Dermis microvascular lymphatic vessel endothelial cell (primary cell): ENCODE data around the gene OR5AU1. TPM values are rescaled to one million over a fixed set of nuclear protein-coding genes. Genes with fewer than 3 reads are reported as not detected.

ENCODE experiments used
- DNase-seq, 2 donors: peaks; one replicate each; pipeline versions ENCODE4 v3.0.0 to v3.0.0-alpha.2; 2010; ENCODE audit warnings: low read depth in 2 of 2
- total RNA-seq: library from RNA; depleted of rRNA; stranded (reverse); fragments of >200 nt; gene quantifications from 2 replicates; pipeline ENCODE4 v1.2.1, GENCODE V29; 2014

Gene OR5AU1
- total RNA-seq: not detected in 2 replicates

DNA sequence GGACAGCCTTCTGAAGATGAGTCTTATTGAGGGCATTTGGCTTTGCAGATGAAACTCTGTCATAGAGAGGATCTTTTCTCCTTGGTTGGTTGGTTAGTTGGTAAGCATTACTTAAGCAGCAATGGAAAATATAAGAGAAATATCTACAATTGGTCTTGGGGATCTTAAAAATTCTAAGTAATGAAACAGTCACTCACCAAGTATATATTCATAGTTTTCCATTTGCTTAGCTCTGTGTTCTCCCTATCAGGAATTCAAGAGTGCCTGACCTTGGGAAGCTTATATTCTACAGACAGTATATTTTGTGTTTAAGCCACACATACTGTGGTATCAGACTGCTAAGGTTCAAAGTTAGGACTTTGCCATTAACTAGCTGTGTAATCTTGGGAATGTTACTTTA, at the start of gene OR5AU1:
OR5AU1 (minus strand) TSS at position 101 of the 400 bp plus-strand sequence. CDS start 191 bp downstream, outside the sequence.
- no peak for DNase-seq

GRCh38 chr14:21205026-21205677, 49.3 kb upstream of the OR5AU1 start:
- no peak for DNase-seq

GRCh38 chr14:21204167-21205025, 48.5 kb upstream of the OR5AU1 start:
- no peak for DNase-seq

DNA sequence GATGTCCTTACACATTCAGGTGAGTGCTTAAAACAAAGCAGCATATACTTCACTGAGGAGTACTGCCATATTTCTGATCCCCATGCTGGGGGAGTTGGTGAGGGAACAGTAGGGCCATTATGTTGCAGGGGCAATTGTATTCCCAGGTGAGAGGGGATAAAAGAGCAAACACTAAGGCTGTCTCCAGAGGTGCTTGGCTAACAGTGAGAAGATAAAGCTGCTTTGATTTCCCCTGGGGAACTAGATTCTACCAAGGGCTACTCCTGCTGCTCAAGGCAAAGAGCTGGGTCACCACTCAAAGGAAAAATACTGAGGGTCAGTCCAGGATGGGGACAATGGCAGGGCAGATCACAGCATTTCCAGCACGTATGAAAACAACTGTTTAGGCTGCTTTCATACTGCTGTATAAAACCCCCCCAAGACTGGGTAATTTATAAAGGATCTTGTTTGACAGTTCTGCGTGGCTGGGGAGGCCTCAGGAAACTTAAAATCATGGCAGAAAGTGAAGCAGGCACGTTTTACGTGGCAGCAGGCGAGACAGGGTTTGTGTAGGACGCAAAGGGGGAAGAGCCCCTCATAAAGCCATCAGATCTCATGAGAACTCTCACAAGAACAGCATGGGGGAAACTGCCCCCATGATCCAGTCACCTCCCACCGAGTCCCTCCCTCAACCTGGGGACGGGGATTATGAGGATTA, 47.8 kb upstream of the OR5AU1 start:
- no peak for DNase-seq

GRCh38 chr14:21202463-21203358, 46.8 kb upstream of the OR5AU1 start:
- DNase-seq: no peak

GRCh38 chr14:21201732-21202462, 46.0 kb upstream of the OR5AU1 start:
- DNase-seq: no peak

DNA sequence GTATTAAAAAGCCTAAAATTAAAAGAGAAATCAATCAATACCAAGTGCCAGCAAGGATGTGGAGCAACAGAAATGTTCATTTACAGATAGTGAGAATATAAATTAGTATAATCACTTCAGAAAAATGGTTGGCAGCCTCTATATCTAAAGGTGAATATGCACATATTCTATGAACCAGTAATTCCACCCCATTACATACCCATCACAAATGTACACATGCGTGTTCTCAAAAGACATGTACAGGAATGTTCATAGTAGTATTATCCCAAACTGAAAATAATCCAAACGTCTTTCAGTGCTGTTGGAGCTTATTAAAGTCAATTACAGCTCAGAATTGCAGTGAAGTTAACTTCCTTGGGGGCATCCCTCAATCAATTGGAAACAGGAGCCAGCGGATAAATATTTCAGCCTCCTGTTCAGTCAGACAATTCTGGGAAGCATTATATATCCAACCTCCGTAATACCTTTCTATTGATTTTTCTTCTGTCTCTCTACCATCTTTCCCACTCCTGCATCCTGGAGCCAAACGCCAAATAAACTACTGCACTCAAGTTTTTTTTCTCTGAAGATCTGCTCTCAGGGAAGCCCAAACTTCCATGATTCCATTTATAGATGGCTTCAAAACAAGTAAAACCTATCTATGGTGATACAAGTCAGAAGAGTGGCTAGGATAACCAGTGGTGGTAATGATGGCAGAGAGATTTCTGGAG, 45.0 kb upstream of the OR5AU1 start:
- no peak for DNase-seq

- no peak for DNase-seq
Observed at GRCh38 chr14:21199611-21200560, 44.0 kb upstream of the OR5AU1 start.

- DNase-seq: no peak
Observed at GRCh38 chr14:21197418-21198205, 41.7 kb upstream of the OR5AU1 start.

DNA sequence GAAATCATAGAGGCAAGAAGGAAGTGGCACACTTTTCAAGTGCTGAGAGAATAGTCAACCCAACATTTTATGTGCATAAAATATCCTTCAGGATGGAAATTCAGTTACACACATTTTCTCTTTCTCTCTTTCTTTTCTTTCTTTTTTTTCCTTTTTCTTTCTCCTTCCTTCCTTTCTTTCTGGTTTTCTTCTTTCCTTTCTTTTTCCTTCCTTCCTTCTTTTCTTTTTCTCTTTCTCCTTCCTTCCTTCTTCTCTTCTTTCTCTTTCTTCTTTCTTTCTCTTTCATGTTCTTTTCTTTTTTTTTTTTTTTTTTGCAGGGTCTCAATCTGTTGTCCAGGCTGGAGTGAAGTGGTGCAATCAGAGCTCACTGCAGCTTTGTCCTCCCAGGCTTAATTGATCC, 38.7 kb upstream of the OR5AU1 start:
- DNase-seq: no peak

DNA sequence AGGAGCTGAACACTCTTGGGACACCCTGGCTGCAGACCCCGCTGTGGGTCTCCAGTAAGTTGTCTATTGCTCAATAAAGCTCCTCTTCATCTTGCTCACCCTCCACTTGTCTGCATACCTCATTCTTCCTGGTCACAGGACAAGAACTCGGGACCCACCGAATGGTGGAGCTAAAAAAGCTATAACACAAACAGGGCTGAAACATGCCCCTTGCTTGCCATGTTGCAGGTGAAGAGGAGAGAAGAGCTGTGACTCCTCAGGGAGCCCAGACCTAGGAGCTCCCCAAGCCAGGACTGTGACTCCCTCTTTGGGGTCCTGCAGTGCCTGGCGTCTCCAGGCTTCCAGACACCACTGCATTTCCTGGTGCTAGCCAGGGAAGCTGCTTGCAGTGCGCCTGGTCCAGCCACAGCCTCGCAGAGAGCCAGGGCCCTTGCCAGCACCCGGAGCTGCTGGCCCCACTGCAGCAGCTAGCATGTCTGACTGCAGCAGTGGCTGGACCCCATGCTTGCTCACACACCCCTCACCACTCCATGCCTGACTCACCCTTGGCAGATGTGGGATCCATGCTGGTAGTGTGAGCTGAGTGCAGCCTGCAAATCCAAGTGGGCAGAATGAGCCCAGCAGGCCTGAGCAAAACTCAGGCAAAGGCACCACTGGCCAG, 37.1 kb upstream of the OR5AU1 start:
- DNase-seq: no peak

- DNase-seq: no peak
Observed at GRCh38 chr14:21192447-21192822, 36.6 kb upstream of the OR5AU1 start.

DNA sequence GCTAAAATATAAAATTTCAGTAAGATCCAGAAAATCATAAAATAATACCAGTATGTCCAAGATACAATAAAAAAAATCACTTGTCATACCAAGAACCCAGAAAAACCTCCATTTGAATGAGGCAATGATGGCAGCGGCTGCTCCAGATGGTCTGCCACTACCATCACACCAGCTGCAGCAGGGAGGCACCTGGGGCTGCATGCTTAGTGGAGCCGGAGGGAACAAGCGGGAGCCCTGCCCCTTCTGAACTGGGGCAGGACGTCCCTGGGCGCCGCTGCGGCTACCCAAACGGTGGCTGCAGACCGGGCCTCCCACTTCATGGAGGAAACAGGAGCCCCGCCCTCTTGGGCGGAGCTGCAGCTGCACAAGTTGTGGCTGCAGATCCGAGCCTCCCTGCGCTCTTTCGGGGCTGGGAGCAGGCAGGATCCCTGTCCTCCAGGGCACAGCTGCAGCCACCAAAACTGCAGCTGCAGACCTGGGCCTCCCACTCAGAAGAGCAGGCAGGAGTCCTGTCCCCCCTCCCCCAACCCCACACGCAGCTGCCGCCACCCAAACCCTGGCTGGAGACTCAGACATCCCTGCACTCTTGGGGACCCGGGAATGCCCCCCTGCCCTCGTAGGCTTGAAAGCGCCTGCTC, 36.1 kb upstream of the OR5AU1 start:
- peak in 1 of 2 donors; percentile 13 for DNase-seq

GRCh38 chr14:21191261-21191808, 35.5 kb upstream of the OR5AU1 start:
- DNase-seq: no peak

- DNase-seq: peak; percentile 6 to 40
Observed at GRCh38 chr14:21185491-21185890, 29.6 kb upstream of the OR5AU1 start.

GRCh38 chr14:21184254-21184653, 28.4 kb upstream of the OR5AU1 start:
- no peak for DNase-seq

- DNase-seq: no peak
Observed at GRCh38 chr14:21182166-21182565, 26.3 kb upstream of the OR5AU1 start.
